ENCODE results near the gene TEKT3.

TEKT3 gene

GRCh38 chr17:15348021-15348420 is 6.6 kb upstream of the TEKT3 start:
- no peak for DNase-seq

- no peak for DNase-seq
Observed at GRCh38 chr17:15346066-15346595, 4.7 kb upstream of the TEKT3 start.

DNA sequence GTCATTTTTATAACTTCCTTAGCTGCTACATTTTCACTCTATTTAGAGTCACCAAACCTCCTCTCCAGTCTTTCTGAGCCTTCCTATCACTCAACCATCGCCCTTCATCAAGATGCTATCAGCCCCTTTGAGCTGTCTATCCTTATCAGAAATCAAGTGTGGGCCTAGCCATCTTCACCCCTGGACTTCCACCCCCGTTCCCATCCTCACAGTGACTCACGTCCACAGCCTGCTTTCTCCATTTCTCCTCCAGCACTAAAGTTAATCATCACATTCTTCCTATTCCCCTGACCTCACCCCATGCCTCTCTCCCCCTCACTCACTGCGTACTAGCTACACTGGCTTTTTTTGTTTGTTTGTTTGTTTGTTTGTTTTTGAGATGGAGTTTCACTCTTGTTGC is 2.4 kb upstream of the TEKT3 start:
- DNase-seq, result no peak

DNA sequence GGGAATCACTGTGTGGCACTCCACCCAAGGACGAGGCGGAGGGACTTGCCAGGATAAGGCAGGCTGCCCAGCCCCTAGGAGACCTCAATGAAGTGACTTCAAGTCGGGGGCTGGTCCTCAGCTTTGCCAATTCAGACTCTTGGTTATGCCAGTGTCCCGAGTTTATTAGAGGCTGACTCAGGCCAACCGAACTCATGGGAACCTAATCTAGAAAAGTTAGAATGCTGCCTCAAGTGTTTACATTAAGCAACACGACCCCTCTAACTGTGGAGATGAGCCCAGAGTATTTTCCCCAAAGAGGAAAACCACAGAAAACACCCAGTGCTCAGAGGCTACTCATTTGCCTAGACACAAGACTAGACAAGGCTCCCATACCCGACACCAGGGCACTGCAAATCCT is 1.1 kb upstream of the TEKT3 start:
- DNase-seq, result no peak

- no peak for DNase-seq
Observed at GRCh38 chr17:15341966-15342365, 569 bp upstream of the TEKT3 start.

DNA sequence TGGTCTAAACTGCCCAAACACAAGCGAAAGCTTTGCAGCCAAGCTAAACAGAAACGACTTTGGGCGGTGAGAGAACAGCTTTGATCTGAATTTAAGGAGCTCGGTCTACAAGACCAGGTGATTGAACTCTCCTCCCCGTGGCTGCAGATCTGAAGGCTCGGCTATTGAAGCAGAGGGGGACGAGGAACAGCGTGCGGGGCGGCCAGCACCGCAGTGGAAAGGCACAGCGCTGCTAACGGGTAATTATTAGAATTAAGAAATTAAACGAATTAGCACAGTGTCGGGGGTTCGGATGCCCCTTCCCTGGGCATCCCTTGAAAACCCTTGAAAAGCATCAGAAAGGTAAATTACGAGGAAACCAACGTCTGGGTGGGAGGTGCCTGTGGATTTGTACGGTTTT is 431 bp downstream of the TEKT3 start:
- DNase-seq, result no peak

- DNase-seq, result no peak
Observed at GRCh38 chr17:15335446-15335845, 6.0 kb downstream of the TEKT3 start.

DNA sequence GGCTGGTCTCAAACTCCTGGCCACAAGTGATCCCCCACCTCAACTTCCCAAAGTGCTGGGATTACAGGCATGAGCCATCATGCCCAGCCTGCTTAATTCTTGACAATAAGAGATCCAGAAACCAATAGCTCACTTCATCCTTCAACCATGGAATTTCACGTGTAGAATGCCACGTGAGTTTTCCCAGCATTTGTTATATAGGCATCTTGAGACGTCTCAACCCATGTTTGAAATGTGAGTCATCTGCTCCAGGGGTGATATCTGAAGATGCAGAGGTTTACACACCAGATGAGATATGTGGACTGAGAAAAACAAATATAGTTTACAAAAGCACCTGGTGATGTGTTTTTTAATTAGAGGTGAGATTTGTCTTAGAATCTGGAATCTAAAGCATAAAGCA is 7.1 kb downstream of the TEKT3 start:
- no peak for DNase-seq

DNA sequence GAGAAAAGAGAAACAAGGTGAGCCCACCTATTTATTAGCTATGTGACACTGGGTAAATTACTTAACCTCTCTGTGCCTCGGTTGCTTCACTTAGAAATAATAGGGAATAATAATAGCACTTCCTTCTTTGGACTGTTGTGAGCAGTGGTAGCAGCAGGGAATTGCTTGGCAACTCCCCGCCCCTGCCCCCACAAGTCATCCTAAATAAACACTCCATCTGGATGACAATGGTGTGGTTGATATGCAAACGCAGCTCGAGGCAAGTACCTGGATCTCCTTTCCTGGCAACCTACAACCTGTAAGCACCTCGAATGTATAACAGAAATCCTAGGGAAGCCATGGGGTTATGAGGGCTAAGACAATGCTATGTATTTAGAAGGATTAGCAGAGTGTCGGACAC is 9.1 kb downstream of the TEKT3 start:
- DNase-seq, result no peak

DNA sequence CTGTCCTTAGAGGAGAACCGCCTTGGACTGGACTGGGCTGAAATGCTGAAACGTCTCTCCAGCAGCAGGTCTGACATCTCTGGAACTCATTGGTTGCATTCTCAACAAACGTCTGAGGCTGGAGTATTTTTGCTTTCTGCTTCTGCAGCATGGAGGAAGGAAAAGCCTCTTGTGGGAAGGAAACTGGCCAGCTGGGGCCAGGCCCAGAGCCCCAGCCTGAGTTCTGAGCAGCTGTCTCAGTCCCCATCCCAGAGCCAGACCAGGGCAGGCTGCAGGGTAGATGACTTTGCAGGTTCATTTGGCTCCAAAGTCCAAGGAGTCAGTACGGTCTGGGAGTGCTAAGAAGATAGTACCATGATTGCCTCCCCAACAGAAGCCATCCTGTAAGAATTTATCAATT is 18.3 kb downstream of the TEKT3 start:
- DNase-seq, result no peak

DNA sequence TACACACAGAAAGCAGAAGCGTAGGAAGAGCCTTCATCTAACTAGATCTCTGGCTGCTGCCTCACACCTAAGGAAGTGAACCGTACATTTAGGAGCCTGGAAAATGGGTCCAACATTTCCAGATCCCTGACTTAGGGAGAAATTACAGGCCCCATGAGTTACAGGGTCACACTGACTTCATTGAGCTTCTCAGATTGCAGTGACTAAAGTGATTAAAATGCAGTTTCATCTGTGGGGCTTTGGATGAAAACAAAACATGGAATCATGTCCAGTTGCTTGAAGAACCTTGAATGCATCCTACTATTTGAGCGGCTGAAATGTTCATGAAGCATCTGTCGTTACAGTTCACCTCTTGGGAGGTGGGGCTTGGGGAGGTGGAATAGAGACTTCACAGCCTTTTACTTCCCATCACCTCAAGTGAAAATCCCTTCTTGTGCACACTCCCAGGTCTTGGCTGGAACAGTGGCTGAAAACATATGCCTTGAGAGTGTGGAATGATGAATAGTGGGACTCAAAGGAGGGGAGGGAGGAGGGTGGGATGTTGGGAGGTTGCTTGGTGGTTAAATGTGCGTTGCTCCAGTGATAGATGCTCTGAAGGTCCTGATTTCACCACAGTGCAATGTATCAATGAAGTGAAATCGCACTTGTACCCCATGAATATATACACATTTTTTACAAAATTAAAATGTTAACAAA is 19.7 kb downstream of the TEKT3 start:
- DNase-seq, result no peak

DNA sequence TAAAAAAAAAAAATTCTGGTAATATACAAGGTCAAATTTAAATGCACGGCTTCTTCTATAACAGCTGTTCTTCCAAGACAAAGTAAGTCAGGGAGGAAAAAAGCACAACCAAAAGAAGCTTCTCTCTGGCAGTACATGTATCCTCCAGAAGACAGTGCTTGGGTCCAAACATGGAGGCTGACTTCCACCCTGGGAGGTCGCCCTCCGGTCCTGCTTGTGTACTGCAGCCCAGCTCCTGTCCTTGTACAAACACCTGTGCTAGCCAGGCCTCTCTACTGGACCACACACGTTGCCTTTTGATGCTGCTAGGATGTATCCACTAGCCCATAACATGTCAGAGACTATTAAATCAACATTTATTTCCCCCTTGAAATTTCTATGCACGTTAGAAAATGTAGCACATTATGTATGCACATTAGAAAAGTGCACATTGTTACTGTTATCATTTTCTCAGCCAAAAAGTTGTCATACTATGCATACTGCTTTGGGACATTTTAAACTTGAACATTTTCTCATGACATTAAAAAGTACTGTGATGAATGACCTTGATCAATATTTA is 21.9 kb downstream of the TEKT3 start:
- DNase-seq, result no peak

DNA sequence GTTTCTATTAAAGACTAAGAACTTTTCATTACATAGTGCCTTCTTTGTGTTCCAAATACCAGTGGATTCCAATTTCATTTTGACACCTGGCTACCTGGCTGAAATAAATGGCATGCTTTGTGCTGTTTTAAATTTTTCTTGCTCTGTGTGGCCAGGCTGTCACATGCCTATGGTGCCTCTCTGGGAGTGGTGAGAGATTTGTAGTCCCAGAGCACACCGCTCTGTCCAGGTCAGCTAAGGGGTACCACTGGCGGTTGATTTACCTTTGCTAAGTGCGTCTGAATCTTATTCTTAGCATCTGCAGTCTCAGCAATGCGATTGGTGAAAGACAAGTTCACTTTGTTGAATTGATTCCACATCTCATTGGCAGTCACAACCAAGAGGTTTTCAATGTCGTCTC is 29.4 kb downstream of the TEKT3 start:
- DNase-seq, result no peak

DNA sequence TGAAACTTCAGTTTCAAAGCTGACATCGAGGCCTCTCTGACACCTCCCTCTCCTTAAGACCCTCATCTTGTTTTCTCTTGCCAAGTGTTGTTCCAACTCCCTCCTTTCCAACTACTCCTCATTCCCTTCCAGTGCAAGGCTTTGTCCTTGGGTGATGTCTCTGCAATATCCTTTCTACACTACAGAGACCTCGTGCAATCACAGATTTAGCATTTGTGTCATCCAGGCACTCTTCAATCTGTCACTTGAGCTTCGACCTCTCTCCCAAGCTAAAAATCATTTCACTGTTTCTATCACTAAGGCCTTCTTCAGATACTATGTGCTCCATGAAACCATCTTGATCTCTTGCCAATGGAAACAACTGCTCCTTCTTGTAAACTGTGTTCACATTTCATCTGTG is 31.6 kb downstream of the TEKT3 start:
- no peak for DNase-seq

GRCh38 chr17:15309236-15309635 is 32.2 kb downstream of the TEKT3 start:
- DNase-seq, result no peak

DNA sequence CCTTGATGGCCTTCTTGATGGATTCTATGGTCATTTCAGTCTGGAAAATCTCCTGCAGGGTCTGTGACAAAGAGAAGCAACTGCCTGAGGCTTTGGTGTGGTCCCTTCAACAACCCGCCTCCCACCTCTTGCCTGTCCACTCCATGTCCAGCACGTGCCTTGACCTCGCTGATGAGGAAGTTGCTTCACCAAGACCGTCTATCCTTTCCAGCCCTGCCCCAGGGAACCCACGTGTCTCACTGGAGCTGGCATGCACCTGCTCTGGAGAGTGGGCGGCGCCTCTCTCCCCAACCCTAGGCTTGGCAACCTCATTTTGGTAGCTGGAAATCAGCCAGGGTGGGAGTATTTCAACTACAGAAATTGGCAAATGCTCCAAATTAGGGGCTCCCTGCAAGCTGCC is 32.6 kb downstream of the TEKT3 start:
- no peak for DNase-seq

DNA sequence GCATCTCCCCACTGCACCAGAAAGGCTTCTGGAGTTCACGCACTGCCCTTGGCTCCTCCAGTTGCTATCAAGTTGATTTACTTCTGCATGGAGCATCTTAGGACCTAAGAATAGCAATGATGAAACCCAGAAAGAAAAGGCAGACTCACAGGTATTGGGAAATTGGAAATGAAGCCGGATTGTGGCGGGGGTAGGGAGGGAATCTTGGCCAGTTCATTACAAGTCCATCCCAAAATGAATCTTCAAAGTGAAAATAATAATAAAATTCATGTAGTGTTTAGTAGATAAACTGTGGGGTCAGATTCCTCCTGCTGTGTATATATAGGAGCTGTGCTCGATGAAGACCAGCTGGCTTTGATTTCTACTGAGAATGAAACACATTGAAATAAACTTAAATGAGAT is 33.7 kb downstream of the TEKT3 start:
- DNase-seq, result no peak

DNA sequence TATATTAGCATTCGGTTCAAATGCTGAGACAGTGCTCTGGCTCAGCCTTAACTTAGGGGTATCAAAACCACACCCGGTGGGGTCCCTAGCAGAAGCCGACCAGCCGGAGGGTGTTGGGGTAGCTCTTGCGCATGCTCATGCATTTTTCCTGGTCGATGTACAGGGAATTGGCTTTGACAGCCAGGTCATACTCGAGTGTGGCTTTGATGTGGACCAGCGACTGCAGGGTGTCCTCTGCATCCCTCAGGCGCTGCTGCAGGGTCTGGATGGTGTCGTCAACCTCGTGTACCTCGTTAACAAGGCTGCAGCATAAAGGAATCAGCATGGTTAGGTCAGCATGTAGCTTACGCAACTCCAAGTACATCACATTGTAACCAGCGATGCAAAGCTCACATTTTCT is 37.5 kb downstream of the TEKT3 start:
- DNase-seq, result no peak

DNA sequence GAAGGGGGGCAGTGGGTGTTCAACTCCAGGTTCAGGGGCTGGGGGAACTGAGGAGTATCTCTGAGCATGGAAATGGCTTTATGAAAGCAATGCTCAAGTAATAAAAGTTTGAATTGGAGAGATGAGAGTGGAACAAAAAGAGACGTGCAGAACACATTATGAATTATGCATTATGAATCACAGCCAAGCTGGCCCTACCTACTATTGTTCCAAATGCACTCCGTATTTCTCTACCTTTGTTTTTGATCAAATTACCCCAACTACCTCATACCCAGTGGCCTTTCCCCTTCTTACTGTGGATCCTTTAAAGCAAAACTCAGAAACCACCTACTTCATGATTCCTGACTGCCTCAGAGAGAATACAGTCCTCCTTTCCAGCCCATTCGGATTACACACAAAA is 38.1 kb downstream of the TEKT3 start:
- DNase-seq, result no peak

GRCh38 chr17:15301845-15302244 is 39.6 kb downstream of the TEKT3 start:
- DNase-seq, result no peak

DNA sequence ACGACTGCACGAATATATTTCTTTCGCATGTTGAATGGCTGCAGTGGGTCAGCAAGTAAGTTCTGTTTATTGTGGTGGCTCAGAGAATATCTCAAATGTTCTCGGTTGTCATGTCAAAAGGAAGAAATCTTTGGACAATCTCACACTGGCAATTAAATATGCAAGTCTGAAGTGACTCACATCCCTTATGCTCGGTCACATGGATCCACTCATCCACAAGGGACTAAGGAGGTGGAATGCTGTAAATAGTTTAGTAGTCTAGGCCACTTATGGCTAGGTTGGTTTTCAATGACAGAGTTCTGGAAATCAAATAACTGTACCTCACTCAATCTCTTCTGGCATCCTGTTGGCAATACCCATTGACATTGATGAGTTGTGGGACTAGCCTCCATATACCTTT is 43.2 kb downstream of the TEKT3 start:
- DNase-seq, result no peak

DNA sequence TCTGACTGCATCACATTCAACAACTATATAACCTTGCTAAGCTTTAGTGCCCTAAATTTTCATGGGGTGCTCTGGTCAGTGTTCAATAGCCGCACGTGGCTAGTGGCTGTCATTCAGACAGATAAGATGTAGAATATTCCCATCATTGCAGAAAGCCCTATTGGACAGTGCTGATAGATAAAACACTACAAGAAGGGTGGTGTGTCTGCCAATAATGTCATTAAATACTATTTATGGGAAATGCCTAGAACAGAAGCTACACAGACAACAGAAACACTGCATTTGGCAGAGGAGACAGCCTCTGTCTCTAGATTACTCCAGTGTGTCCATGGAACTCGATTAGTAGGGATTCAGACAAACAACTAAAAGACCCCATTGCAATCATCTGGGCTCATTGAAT is 47.8 kb downstream of the TEKT3 start:
- DNase-seq, result no peak

GRCh38 chr17:15291674-15292361 is 49.6 kb downstream of the TEKT3 start:
- no peak for DNase-seq

GRCh38 chr17:15290605-15291004 is 50.8 kb downstream of the TEKT3 start:
- DNase-seq, result no peak
